WERI-Rb-1 (cell line): ENCODE measurements around the gene ZNF280B.

Experiments
- DNase-seq: peaks from one replicate; pipeline ENCODE4 v3.0.0-alpha.2; 2020
- H3K27ac ChIP-seq: fragments of 250-450 bp; sonication (Bioruptor Pico); 2 replicates; pipeline ENCODE4 v1.5.1; 2020; ENCODE audit warnings: mild to moderate bottlenecking, moderate library complexity
- H3K27me3 ChIP-seq: fragments of 250-450 bp; sonication (Bioruptor Pico); 2 replicates; pipeline ENCODE4 v1.5.1; 2021; ENCODE audit warnings: mild to moderate bottlenecking, low read depth, moderate library complexity; ENCODE audit not compliant: insufficient read depth, severe bottlenecking
- H3K36me3 ChIP-seq: fragments of 250-450 bp; sonication (Bioruptor Pico); 2 replicates; pipeline ENCODE4 v1.5.1; 2020; ENCODE audit warnings: mild to moderate bottlenecking, moderate library complexity
- H3K4me3 ChIP-seq: 2 replicates; pipeline ENCODE4 v1.5.1; 2011; ENCODE audit warnings: low read depth, mild to moderate bottlenecking, control low read depth, low read length
- H3K9me3 ChIP-seq: fragments of 250-450 bp; sonication (Bioruptor Pico); 2 replicates; pipeline ENCODE4 v1.5.1; 2021; ENCODE audit warnings: mild to moderate bottlenecking, moderate library complexity; ENCODE audit not compliant: severe bottlenecking
- CTCF ChIP-seq: IDR thresholded peaks from 2 replicates; pipeline ENCODE4 v1.5.1; 2011; ENCODE audit warnings: low read depth, mild to moderate bottlenecking, control low read depth, inconsistent platforms, low read length

Gene ZNF280B

GRCh38 chr22:22487059-22487458 is 21.5 kb downstream of the ZNF280B start:
- Histone ChIP-seq H3K27ac (no peak overlapping the region), H3K4me3 (no peak overlapping the region), H3K36me3 (peaks cover 42% of the 10 kb centered on the region), H3K27me3 (no peaks in the 10 kb centered on the region), H3K9me3 (no peaks in the 10 kb centered on the region)
- no peak for DNase-seq
- no peak for TF ChIP-seq CTCF

- DNase-seq, result no peak
- Histone ChIP-seq H3K9me3 (no peaks in the 10 kb centered on the region), H3K4me3 (no peak overlapping the region), H3K36me3 (peaks cover 36% of the 10 kb centered on the region), H3K27me3 (no peaks in the 10 kb centered on the region), H3K27ac (no peak overlapping the region)
- TF ChIP-seq CTCF, result no peak
Observed at GRCh38 chr22:22486132-22486899, 22.2 kb downstream of the ZNF280B start.

- Histone ChIP-seq H3K27me3 (no peaks in the 10 kb centered on the region), H3K36me3 (peaks cover 30% of the 10 kb centered on the region), H3K9me3 (no peaks in the 10 kb centered on the region), H3K4me3 (no peak overlapping the region), H3K27ac (no peak overlapping the region)
- no peak for TF ChIP-seq CTCF
- no peak for DNase-seq
Observed at GRCh38 chr22:22485524-22485923, 23.0 kb downstream of the ZNF280B start.

- H3K27me3 ChIP-seq, result no peaks in the 10 kb centered on the region
- no peak overlapping the region for H3K27ac ChIP-seq
- no peak for TF ChIP-seq CTCF
- DNase-seq, result no peak
- peaks cover 23% of the 10 kb centered on the region for H3K36me3 ChIP-seq
- no peaks in the 10 kb centered on the region for H3K9me3 ChIP-seq
- H3K4me3 ChIP-seq, result no peak overlapping the region
Observed at GRCh38 chr22:22484023-22484422, 24.5 kb downstream of the ZNF280B start.

- Histone ChIP-seq H3K27me3 (no peaks in the 10 kb centered on the region), H3K9me3 (no peaks in the 10 kb centered on the region), H3K4me3 (no peak overlapping the region), H3K27ac (no peak overlapping the region), H3K36me3 (no peaks in the 10 kb centered on the region)
- no peak for DNase-seq
- no peak for TF ChIP-seq CTCF
Observed at GRCh38 chr22:22480940-22481339, 27.6 kb downstream of the ZNF280B start.
